GM23248 (cell line): ENCODE results near the gene CEND1.

ENCODE experiments used
- EZH2 ChIP-seq: fragments of 200-600 bp; sonication (generic); IDR thresholded peaks from 2 replicates; pipeline ENCODE4 v1.6.1; 2018; ENCODE audit warnings: antibody characterized with exemption, mild to moderate bottlenecking; ENCODE audit not compliant: insufficient read depth, poor library complexity, severe bottlenecking
- EZH2phosphoT487 ChIP-seq: fragments of 200-600 bp; sonication (generic); IDR thresholded peaks from 2 replicates; pipeline ENCODE4 v1.6.1; 2018; ENCODE audit warnings: antibody characterized with exemption, moderate library complexity, mild to moderate bottlenecking, low read depth; ENCODE audit not compliant: insufficient read depth

DNA sequence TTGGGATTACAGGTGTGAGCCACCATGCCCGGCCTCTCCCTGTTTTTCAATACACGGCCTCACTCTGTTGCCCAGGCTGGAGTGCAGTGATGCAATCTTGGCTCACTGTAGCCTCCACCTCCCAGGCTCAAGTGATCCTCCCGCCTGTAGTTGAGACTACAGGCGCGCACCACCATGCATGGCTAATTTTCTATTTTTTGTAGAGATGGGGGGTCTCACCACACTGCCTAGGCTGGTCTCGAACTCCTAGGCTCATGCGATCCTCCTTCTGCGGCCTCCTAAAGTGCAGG, 24.1 kb downstream of the CEND1 start:
- no peak for TF ChIP-seq EZH2
- no peak for TF ChIP-seq EZH2phosphoT487
